ELR (cell line): ENCODE measurements around the gene FAM193A.
"Not testable (repeated sequence)": the region's sequence is repeated elsewhere in the genome, so short reads cannot be mapped to it uniquely, and the experiment has no call there.

Experiments
- DNase-seq: peaks from one replicate; pipeline ENCODE4 v3.0.0-alpha.2; 2015; ENCODE audit warnings: low read depth

Gene FAM193A

DNA sequence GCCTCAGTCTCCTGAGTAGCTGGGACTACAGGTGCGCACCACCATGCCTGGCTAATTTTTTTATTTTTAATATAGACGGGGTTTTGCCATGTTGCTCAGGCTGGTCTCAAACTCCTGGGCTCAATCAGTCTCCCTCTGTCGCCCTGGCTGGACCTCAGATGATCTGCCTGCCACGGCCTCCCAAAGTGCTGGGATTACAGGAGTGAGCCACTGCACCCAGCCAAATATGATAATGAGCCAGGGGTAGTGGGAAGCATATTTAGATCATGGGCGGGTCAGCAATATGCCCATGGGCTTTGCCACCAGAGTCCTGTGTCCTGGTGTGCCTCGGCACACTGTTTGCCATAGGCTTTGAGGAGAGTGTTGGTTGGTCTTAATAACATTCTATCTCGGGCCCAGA is 71.8 kb downstream of the FAM193A start:
- DNase-seq, result no peak

DNA sequence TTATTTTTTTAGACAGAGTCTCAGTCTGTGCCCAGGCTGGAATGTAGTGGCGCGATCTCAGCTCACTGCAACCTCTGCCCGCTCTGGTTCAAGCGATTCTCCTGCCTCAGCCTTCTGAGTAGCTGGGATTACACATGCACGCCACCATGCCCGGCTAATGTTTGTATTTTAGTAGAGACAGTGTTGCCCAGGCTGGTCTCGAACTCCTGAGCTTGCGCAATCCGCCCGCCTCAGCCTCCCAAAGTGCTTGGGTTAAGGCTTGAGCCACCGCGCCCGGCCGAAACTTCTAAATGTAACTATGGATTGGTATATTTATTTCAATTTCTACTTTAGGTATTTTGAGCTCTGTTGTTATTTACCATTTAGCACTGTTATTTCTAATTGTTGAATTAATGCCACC is 79.4 kb downstream of the FAM193A start:
- DNase-seq, result no peak

DNA sequence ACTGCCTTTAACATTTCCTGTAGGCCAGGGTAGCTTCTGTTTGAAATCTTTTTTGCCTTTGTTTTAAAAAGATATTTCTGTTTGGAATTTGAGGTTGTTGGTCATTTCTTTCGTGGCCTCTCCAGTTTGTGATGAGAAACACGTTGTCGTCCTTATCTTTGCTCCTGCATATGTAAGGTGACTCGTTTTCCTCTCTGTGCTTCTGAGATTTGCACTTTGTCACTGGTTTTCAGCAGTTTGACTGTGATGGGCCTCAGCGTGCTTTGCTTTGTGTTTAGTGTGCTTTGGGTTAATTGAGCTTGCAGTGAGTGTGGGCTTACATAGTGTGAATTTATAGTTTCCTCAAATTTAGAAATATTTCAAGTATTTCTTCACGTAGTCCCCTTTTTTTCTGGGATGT is 81.5 kb downstream of the FAM193A start:
- no peak for DNase-seq

DNA sequence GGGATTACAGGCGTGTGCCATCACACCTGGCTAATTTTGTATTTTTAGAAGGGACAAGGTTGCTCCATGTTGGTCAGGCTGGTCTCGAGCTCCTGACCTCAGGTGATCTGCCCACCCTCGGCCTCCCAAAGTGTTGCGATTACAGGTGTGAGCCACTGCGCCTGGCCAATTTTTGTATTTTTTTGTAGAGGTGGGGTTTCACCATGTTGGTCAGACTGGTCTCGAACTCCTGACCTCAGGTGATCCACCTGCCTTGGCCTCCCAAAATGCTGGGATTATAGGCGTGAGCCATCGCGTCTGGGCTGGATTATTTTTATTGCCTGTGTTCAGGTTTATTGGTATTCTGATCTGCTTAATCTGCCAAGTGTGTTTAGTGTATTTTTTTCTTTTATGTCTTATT is 82.3 kb downstream of the FAM193A start:
- DNase-seq, result not testable (repeated sequence)

DNA sequence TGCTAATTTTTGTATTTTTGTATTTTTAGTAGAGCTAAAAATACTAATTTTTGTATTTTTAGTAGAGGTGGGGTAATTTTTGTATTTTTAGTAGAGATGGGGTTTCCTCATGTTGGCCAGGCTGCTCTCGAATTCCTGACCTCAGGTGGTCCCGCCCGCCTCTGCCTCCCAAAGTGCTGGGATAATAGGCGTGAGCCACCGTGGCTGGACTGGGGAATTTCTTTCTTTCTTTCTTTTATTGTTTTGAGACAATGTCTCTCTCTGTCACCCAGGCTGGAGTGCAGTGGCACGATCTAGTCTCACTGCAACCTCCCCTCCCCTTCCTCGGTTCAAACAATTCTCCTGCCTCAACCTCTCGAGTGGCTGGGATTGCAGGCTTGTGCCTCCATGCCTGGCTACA is 83.0 kb downstream of the FAM193A start:
- no peak for DNase-seq

DNA sequence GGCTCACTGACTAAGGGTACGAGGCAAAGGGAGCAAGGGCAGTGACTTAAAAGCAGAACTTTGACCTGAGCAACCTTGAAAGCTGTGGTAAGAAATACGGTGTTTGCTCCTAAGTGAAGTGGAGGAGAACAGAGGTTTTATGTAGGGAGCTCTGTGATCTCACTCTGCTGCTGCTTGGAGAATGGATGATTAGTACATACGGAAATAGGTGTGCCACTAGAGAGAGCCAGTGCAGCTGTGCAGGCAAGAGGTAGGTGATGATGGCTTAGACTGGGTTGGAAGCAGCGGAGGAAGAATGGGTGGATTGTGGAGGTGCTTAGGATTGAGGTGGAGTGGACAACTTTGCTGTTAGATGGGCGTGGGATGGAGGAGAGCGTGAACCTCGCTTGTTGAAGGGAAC is 85.0 kb downstream of the FAM193A start:
- DNase-seq, result no peak

DNA sequence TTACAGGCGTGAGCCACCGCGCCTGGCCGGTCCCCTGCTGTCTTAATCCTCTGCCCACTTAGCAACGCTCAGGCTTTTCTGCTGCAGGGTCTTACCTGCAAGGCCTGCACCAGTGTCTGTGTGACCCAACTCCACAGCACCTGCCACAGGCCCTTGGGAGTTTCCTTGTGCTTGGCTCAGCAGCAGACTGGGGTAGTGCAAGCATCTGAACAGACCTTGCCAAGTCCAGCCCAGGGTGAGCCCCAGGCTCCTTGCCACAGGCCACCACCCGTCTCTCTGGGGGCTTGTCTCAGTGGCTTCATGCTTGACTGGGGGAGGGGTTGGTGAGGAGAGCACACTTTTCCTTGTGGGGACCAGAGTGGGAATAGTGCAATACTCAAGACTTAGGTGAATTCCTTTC is 87.0 kb downstream of the FAM193A start:
- no peak for DNase-seq

DNA sequence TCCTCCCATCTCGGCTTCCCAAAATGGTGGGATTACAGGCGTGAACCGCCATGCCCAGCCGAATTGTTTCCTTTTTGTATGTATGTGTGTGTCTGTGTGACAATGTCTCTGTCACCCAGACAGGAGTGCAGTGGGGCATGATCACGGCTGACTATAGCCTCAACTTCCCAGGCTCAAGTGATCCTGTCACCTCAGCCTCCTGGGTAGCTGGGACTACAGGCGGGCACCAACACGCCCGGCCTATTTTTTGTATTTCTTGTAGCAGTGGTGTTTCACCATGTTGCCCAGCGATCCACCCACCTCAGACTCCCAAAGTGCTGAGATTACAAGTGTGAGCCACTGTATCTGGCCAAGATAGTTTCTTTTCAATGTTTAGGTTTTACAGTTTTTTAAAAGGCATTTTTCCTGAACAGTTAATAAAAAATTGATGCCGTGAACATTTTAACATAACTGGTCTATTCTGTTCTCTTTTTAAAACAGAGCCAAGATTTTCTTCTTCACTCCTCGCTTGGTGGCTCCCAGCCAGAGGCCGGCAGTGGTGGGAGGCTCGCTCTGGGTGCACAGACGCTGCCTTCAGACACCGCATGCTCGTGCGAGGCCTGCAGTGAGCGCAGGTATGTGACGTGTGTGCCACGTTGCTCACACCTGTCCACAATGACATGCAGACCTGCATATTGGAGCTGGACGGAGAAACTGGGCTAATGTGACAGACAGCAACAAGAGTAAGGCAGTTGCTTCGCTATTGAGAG is 88.5 kb downstream of the FAM193A start:
- DNase-seq, result no peak

DNA sequence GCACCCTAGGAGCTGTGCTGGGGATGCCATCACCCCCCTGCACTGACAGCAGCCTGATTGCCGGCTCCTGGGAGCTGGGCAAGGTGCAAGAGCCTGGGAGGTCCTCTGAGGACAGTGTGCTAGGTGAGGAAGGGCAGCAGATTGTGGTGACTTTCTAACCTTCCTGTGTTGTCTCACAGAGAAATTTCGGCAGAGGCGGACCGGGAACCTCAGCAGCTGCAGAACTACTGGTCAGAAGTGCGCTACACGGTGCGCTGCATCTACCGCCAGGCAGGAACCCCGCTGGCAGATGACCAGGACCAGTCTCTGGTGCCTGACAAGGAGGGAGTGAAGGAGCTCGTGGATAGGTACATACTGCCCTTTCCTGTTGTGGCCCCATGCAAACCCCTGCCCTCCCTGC is 89.8 kb downstream of the FAM193A start:
- no peak for DNase-seq

DNA sequence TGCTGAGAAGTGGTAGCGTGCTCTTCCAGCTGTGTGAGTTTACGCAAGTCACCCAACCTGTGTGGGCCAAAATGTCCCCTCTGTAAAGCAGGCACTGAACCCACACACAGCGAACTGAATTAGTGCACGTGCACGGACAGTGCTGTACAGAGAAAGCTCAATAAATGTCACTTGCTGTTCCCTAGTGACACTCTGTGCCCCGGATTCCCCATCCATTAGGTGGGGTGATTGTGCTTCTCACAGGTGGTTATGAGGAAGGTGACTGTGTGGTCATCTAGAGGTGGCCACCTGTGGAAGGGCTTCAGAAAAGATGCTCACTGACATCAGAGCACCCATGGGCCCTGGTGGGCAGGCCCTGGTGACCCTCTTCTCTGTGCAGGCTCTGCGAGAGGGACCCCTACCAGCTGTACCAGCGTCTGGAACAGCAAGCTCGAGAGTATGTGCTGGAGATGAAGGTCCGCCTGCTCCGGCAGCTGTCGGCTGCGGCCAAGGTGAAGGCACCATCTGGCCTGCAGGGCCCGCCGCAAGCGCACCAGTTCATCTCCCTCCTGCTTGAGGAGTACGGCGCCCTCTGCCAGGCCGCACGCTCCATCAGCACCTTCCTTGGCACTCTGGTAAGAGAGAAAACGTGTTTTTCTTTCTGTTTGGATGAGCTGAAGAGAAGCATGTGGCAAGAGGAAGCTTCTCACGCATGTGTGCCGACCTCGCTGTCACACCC is 94.3 kb downstream of the FAM193A start:
- DNase-seq, result no peak

DNA sequence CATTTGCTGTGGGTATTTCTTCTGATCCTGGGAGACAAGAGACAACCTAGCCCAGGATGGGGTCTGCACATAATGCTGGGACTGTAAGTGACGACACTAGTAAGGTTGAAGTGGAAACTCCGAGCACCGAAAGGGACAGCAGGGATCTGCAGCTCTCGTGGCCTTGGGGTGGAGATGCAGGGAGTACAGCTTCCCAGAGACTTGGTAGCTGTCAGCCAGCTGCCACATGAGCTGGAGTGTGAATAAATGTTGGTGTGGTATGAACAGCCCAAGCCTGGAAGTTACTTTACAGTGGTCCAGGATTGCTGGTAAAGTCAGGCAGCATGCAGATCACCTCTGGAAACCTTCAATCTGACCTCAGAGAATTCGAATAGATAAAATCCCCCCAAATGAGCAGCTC is 97.6 kb downstream of the FAM193A start:
- no peak for DNase-seq

DNA sequence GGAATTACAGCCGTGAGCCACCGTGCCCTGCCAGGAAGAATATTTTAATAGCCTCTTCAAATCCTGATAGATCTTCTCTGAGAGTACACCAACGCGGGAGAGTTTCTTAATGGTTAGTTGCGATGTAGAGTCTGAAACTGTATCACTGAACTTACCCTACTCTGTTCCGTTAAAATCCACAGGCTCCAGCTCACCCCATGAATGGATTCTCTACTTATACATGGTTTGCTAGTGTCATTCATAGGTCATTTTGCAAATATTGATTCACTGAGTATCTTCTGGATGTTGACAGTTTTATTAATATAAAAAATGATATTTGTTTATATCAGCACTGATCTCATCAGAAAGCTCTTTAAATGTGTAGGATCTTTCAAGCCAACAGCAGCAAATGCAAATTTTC is 99.9 kb downstream of the FAM193A start:
- no peak for DNase-seq

DNA sequence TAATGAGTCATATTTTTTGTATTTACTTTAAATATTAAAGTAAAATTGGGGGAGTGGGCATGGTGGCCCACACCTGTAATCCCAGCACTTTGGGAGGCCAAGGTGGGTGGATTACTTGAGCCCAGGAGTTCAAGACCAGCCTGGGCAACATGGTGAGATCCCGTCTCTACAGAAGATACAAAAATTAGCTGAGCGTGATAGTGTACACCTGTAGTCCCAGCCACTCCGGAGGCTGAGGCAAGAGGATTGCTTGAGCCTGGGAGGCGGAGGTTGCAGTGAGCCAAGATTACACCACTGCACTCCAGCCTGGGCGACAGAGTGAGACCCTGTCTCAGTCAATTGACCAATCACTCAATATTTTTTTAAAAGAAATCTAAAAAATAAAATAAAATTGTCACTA is 100.5 kb downstream of the FAM193A start:
- DNase-seq, result not testable (repeated sequence)

DNA sequence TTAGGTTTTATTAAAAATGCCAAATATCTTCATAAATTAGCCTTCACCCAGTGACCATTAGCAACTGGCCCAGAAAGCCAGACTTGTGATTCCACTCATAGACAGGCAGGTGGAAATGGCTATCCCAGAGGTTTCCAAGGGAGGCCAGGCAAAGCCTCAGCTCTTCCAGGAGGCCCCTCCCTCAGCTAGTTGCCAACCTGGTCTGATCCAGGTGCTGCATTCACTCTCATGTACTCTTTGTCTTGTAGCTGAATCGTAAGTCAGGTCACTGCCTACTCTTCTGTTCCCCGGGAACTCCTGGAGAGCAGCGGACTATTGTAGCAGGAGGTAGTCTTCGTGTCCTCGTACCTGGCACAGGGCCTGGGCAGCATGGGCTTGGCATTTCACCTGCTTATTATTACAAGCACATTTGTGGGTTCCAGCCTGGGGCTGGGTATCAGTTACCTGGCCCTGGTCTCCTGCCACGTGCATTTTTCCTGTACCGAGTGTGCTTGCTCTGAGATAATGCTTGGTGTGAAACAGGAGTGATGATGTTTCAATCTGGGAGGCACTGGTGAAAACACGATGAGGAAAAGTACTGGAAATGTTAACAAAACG is 101.6 kb downstream of the FAM193A start:
- DNase-seq, result no peak

DNA sequence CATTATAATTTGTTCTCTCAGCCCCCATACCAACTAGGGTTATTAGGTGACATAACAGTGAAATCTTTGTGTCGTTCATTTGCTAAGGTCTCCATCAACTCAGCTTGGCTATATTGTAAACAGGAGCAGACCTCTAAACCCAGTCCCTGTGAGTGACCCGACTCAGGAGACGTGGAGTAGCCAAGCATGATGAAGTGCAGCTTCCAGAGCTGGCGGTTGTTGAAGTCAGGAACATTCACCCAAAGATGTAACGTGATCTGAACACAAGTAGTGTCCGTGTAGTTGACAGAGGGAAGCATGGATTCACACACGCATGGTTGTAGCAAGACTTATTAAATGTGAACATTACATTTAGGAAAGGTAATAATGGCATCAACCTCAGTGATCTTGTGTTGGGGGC is 102.3 kb downstream of the FAM193A start:
- no peak for DNase-seq

DNA sequence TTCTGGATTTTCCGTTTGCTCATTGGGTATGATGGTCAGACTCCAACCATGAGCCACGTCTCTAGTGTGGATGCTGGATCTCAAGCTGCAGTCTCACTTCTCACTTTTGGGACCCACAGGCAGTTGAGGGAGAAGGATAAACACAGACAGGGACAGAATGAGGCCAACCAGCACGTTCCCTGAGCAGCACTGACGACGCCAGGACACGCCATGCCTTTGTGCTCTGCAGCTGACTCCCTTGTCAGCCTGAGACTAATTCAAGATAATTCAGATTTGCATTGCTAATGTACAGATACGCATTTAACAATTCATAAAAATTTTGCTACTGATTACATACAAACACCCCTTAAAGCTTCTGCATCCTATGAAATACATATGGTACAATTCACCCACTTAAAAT is 106.5 kb downstream of the FAM193A start:
- no peak for DNase-seq

DNA sequence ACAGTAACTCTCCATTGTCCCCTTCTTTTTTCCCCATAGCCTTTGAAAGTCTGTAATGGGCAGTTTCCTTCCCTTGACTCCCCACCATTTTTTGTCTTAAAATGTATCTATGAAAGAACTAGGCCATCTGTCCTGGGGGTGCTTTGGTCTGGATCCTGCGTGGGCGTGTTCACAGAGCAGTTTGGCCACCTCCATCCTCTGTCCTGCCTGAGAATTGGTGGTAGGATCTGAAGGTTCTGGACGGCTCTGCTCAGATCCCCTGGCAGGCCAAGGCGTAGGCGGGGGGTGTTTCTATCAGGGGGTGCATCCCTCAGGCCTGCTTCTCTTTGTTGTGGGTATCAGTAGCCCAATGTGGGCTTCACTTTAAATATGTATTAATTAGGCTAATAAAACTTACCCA is 107.1 kb downstream of the FAM193A start:
- no peak for DNase-seq

DNA sequence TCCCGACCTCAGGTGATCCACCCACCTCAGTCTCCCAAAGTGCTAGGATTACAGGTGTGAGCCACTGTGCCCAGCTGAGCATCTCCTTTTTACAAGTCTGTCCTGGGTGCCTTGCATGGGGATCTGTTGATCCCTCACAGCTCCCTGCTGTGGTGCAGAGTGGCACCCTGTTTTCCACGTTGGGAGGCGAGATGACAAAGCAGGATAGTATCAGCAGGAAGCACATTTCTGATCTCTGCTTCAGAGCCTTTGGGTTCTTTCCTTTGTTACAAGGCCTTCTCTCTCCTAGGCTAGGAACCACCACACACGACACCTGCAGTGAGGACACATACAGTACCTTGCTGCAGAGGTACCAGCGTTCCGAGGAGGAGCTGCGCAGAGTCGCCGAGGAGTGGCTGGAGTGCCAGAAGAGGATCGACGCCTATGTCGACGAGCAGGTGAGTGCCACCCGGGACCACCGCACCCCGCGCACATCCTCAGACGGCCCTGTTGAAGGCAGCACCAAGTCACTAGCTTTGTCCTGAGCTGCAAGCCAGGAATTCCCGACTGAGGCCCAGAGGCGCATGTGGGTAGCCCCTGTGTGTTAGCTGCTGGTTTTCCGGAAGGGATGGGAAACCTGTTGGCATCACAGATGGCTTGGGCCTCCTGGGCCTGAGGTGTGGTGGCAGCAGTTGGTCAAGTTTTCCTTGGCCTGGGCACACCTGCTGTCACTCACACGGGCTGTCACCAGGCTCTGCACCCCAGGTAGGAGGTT is 110.1 kb downstream of the FAM193A start:
- no peak for DNase-seq

DNA sequence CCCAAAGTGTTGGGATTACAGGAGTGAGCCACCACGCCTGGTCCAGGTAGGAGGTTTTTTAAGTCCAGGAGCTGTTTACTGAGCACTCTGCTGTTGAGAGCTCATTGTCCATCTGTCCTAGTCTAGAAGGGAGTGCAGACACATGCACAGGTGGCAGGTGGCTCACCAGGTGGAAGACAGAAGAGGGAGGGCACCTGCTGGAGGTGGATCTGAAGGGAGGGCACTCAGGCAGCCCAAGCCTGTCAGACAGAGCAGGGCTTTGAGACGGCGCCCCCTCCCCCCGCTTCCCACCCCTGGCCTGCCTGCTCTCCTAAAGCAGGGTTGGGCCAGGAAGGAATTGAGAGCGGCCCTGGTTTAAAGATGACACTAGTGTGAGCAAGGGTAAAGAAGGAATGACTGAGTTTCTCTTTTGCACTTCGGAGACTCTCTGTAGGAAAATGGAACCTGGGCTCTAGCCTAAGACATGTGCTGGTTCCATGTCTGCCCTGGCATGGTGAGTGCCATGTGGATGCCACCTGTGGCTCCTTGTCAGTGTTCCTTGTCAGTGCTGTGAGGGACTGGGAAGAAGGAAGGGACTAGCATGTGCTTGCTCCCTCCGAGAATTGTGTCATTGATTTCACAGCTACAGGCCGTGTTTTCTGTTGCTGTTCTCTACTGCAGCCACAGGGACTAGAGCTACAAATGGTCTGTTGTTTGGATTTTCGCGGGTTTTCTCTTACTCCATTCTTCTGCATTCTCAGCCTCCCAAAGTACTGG is 111.1 kb downstream of the FAM193A start:
- DNase-seq, result no peak

DNA sequence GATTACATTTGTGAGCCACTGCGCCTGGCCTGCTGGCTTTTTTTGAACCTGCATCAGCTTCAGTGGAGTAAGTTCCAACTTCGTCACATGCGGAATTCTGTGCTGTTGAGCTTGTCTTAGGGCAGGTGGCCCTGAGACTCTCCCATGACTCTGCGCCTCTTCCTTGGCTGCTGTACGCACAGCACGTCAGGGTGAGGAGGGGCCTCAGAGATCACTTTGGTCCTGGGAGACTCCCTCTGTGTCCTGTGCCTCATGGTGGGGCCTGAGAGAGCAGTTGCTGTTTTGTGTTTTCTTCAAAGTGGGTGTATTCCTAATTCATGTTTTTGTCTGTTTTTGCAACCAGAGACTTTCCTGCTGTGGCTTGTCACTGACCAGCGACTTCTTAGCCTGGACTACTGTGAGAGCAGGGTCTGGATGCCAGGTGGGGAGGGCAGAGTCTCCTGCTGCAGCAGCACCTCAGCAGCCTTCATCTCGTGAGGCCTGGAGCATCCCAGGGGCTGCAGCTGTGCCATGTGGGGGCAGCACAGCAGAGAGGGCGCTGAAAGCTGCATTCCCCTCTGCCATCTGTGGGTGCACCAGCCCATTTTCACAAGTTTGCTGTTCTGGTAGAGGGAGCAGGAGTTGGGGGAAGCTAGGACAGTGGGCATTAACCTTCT is 111.8 kb downstream of the FAM193A start:
- no peak for DNase-seq

DNA sequence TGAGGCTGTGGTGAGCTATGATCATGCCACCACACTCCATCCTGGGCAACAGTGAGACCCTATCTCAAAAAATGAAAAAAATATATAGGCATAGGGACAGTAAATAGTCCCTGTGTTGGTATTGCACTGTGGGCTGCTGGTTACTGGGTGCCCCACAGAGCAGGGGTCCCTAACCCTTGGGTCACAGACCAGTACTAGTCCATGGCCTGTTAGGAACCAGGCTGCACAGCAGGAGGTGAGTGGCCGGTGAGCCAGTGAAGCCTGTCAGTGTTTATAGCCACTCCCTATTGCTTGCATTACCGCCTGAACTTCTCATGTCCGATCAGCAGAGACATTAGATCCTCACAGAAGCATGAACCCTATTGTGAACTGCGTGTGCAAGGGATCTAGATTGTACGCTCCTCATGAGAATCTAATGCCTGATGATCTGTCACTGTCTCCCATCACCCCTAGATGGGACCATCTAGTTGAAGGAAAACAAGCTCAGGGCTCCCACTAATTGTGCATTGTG is 113.2 kb downstream of the FAM193A start:
- DNase-seq, result no peak
